Measurements from ENCODE around the gene TPM3. TPM values are rescaled to one million over a fixed set of nuclear protein-coding genes. Genes with fewer than 3 reads are reported as not detected.

TPM3 gene
- total and polyA plus RNA-seq, 2 of the 8 experiments (the other 6 are each of a cell fraction or from before 2014, with no cell fraction given): 278 to 572 TPM

DNA sequence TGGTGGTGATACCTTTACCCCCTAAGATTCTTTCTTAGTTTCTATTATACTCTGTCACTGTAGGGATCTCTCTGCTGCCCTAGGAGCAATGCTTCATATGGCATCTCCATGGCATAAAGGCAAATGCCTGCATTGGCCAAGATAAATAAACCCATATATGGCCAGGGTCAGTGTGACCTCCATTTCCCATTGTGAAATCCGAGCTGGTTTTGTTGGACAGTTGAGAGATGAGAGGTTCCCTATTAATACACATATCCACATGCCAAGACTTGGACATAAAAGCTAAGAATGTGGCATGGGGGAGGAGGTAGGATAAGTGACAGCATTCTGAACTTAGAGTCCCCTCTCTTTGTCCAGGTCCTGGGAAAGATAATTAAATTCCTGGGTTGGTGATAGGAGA lies 1.4 kb downstream of the TPM3 start:
- no peak overlapping the region for H4K8ac ChIP-seq (ENCODE audit: extremely low read depth, insufficient read depth, low read length)
- H2AK5ac ChIP-seq (ENCODE audit: low read depth, low read length): no peak overlapping the region
- H3K23me2 ChIP-seq (ENCODE audit: low read depth, low read length): no peaks in the 10 kb centered on the region
- H3K56ac ChIP-seq (replicated peaks; ENCODE audit: insufficient read length, low read depth, low read length): no peak overlapping the region
- no peaks in the 10 kb centered on the region for H4K20me1 ChIP-seq (replicated peaks in 1 of 2; ENCODE audit: control insufficient read depth in 1 of 2, insufficient read depth in 2 of 2, low read length in 2 of 2)
- H2BK15ac ChIP-seq (ENCODE audit: low read length): no peak overlapping the region
- no peaks in the 10 kb centered on the region for H3K27me3 ChIP-seq (replicated peaks in 1 of 4; ENCODE audit: control insufficient read depth in 3 of 4, extremely low read depth in 1 of 4, insufficient read depth in 3 of 4, low read length in 3 of 4)
- H3K18ac ChIP-seq (ENCODE audit: extremely low read depth, low read length): no peak overlapping the region
- no peaks in the 10 kb centered on the region for H3K36me3 ChIP-seq (ENCODE audit: control insufficient read depth in 2 of 4, insufficient read depth in 4 of 4, low read length in 3 of 4)
- no peaks in the 10 kb centered on the region for H3K79me1 ChIP-seq (ENCODE audit: low read depth, low read length)
- H3K9ac ChIP-seq (replicated peaks in 1 of 4; ENCODE audit: extremely low read depth in 1 of 4, low read depth in 3 of 4, low read length in 3 of 4): no peak overlapping the region
- 64% methylated on average over 1 of the region's 1 CpG; no CpG with 5 or more reads in 1 of the 2 experiments for WGBS, 2 experiments (ENCODE audit: extremely low coverage in 1 of 2, insufficient coverage in 1 of 2, insufficient read length in 1 of 2, insufficient replicate concordance in 2 of 2, low coverage in 1 of 2, low lambda C conversion rate in 2 of 2, missing lambda C conversion rate in 1 of 2)
- H4K5ac ChIP-seq (ENCODE audit: insufficient read length, low read depth, low read length): no peak overlapping the region
- no peak overlapping the region for H3K27ac ChIP-seq (ENCODE audit: low read depth, low read length)
- H3K14ac ChIP-seq (ENCODE audit: insufficient read length): no peak overlapping the region
- FAIRE-seq: no peak
- no peak overlapping the region for H2BK120ac ChIP-seq (replicated peaks; ENCODE audit: low read depth, low read length)
- H2AFZ ChIP-seq (ENCODE audit: low read length): no peak overlapping the region
- no peak overlapping the region for H3K4me2 ChIP-seq (ENCODE audit: insufficient read depth in 1 of 2, low read depth in 2 of 2, low read length in 2 of 2)
- DNase-seq (ENCODE audit: low read depth in 1 of 2, low spot score in 2 of 2): no peak
- H3K9me3 ChIP-seq (ENCODE audit: insufficient read depth in 2 of 2, low read depth in 1 of 2, low read length in 1 of 2): no peaks in the 10 kb centered on the region
- H3K23ac ChIP-seq (ENCODE audit: insufficient read length): no peak overlapping the region
- H3K79me2 ChIP-seq (ENCODE audit: control insufficient read depth in 1 of 2, insufficient read depth in 2 of 2, low read length in 2 of 2): no peaks in the 10 kb centered on the region
- ChIA-PET CTCF (ENCODE audit: partially characterized antibody) (interaction anchor here (1.0 to 4.3 kb wide), 3 partner anchors 8 to 135 kb away, joined by 3 to 19 read pairs (median 4); partner anchors contain the start of genes ATP8B2 and HAX1), POLR2A (ENCODE audit: partially characterized antibody) (interaction anchor here (0.8 to 1.0 kb wide), 2 partner anchors 17 to 29 kb away, joined by 3 to 7 read pairs; partner anchors contain the start of gene UBAP2L)
- H2BK12ac ChIP-seq (ENCODE audit: low read depth, low read length): no peak overlapping the region
- H3K4me3 ChIP-seq (ENCODE audit: extremely low read depth in 1 of 4, insufficient read depth in 2 of 4, low read depth in 3 of 4, low read length in 4 of 4): no peak overlapping the region
- H4K91ac ChIP-seq (replicated peaks; ENCODE audit: insufficient read length, low read length): no peak overlapping the region
- H3K4me1 ChIP-seq (replicated peaks in 1 of 4; ENCODE audit: control insufficient read depth in 3 of 4, insufficient read depth in 4 of 4, low read length in 3 of 4): peaks cover 5 to 17% (median 11%) of the 10 kb centered on the region in 4 experiments; a peak in 5 of 7 replicates
- H2BK5ac ChIP-seq (ENCODE audit: low read depth, low read length): no peak overlapping the region
- no peak overlapping the region for H2BK20ac ChIP-seq (ENCODE audit: low read length)
- no peak overlapping the region for H3K4ac ChIP-seq (replicated peaks; ENCODE audit: insufficient read length, low read depth, low read length)
- TF ChIP-seq RFX5 (IDR thresholded peaks at IDR 0.05; ENCODE audit: borderline replicate concordance, low read depth, low read length): no peak
- TF ChIP-seq, protein P1, sequence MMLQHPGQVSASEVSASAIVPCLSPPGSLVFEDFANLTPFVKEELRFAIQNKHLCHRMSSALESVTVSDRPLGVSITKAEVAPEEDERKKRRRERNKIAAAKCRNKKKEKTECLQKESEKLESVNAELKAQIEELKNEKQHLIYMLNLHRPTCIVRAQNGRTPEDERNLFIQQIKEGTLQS (IDR thresholded peaks at IDR 0.05; ENCODE audit: insufficient read depth, low read depth, low read length): no peak
- TF ChIP-seq NRF1 (IDR thresholded peaks at IDR 0.05; ENCODE audit: low read depth, low read length): no peak
- no peak for TF ChIP-seq YY1 (IDR thresholded peaks at IDR 0.05; ENCODE audit: low read depth, low read length)
- no peak for TF ChIP-seq POLR2AphosphoS5 (IDR thresholded peaks at IDR 0.05; ENCODE audit: low read depth, low read length)
- no peak for TF ChIP-seq MAFK (IDR thresholded peaks at IDR 0.05; ENCODE audit: low read depth, low read length)
- TF ChIP-seq, protein P2, sequence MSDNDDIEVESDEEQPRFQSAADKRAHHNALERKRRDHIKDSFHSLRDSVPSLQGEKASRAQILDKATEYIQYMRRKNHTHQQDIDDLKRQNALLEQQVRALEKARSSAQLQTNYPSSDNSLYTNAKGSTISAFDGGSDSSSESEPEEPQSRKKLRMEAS (IDR thresholded peaks at IDR 0.05): no peak
- no peak for TF ChIP-seq TBP (IDR thresholded peaks at IDR 0.05; ENCODE audit: low read depth, low read length)
- TF ChIP-seq EP300 (IDR thresholded peaks at IDR 0.05; ENCODE audit: borderline replicate concordance in 1 of 2, low read depth in 2 of 2, low read length in 2 of 2): no peak
- TF ChIP-seq CBX8 (IDR thresholded peaks at IDR 0.05; ENCODE audit: borderline replicate concordance, low read depth, low read length): no peak
- no peak for TF ChIP-seq SP1 (IDR thresholded peaks at IDR 0.05; ENCODE audit: low read depth, low read length)
- no peak for TF ChIP-seq RAD21 (IDR thresholded peaks at IDR 0.05 in 1 of 2, conservative IDR thresholded peaks at IDR 0.05 in 1 of 2; ENCODE audit: low read depth in 2 of 2, low read length in 2 of 2)
- no peak for TF ChIP-seq FOSL1 (IDR thresholded peaks at IDR 0.05; ENCODE audit: insufficient read depth, low read depth, low read length)
- TF ChIP-seq TCF12 (IDR thresholded peaks at IDR 0.05; ENCODE audit: low read depth, low read length): no peak
